ENCODE data around the gene SPEF1.

- TF ChIP-seq CTCF (IDR thresholded peaks at IDR 0.05) = no peak
- TF ChIP-seq POLR2A (IDR thresholded peaks at IDR 0.05) = no peak
Measured at GRCh38 chr20:3759884-3760283, 21.4 kb downstream of the SPEF1 start.
